KG1 (cell line): Measurements from ENCODE around the gene MT1B.
"Not testable (repeated sequence)": the region's sequence is repeated elsewhere in the genome, so short reads cannot be mapped to it uniquely, and the experiment has no call there.

ENCODE experiments used
- DNase-seq: peaks from one replicate; lab custom pipeline; 2025; lab: John Stamatoyannopoulos, UW

Gene MT1B

DNA sequence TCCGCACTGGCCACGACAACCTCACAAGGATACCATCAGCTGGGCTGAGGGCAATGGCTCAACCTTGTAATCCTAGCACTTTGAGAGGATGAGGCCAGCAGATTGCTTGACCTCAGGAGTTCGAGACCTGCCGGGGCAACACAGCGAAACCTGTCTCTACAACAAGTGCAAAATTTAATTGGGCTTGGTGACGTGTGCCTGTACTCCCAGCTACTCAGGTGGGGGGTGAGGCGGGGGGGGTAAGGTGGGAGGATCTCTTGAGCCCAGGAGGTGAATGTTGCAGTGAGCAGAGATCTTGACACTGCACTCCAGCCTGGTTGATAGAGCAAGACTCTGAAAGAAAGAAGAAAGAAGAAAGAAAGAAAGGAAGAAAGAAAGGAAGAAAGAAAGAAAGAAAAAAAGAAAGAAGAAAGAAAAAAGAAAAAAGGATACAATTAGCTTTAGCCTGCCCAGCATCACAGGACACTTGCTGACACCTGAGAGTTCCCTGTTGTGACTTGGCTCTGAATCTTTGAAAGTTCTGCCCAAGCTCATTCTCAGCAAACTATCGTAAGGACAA is 31.3 kb upstream of the MT1B start:
- no peak for DNase-seq

DNA sequence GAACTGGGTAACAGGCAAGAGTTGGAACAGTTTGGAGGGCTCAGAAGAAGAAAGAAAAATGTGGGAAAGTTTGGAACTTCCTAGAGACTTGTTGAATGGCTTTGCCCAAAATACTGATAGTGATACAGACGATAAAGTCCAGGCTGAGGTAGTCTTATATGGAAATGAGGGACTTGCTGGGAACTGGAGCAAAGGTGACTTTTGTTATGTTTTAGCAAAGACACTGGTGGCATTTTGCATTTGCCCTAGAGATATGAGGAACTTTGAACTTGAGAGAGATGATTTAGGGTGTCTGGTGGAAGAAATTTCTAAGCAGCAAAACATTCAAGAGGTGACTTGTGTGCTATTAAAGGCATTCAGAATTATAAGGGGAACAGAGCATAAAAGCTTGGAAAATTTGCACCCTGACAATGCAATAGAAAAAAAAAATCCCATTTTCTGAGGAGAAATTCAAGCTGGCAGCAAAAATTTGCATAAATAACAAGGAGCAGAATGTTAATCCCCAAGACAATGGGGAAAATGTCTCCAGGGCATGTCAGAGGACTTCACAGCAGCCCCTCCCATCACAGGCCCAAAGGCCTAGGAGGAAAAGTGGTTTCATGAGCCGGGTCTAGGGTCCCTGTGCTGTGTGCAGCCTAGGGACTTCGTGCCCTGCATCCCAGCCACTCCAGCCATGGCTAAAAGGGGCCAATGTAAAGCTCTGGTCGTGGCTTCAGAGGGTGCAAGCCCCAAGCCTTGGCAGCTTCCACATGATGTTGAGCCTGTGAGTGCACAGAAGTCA is 29.8 kb upstream of the MT1B start:
- DNase-seq: not testable (repeated sequence)

DNA sequence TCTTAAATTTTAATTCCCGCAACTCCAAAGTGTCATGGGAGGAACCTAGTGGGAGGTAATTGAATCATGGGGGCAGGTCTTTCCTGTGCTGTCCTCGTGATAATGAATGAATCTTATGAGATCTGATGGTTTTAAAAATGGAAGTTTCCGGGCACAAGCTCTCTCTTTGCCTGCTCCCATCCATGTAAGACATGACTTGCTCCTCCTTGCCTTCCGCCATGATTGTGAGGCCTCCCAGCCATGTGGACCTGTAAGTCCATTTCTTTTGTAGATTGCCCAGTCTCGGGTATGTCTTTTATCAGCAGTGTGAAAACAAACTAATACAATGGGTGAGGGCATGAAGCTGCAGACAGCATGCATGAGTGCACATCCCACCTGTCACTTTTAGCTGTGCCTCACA is 28.5 kb upstream of the MT1B start:
- not testable (repeated sequence) for DNase-seq

DNA sequence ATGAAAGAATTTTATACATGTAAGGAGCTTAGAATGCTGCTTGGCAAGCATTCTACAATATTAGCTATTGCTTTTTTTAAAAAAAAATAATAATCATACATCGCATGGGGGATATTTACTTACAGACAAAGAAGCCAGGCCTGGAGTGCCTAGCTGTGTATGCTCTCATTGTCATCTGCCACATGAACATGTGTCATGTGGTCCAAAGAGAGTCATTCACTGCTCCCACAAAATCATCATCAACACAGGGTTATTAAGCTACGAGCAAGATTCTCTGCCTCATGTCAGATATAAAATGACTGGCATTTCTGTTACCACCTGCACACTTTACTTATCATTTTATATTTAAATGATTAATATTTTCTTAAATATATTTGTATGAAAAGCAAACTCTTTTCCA is 28.0 kb upstream of the MT1B start:
- DNase-seq: no peak

DNA sequence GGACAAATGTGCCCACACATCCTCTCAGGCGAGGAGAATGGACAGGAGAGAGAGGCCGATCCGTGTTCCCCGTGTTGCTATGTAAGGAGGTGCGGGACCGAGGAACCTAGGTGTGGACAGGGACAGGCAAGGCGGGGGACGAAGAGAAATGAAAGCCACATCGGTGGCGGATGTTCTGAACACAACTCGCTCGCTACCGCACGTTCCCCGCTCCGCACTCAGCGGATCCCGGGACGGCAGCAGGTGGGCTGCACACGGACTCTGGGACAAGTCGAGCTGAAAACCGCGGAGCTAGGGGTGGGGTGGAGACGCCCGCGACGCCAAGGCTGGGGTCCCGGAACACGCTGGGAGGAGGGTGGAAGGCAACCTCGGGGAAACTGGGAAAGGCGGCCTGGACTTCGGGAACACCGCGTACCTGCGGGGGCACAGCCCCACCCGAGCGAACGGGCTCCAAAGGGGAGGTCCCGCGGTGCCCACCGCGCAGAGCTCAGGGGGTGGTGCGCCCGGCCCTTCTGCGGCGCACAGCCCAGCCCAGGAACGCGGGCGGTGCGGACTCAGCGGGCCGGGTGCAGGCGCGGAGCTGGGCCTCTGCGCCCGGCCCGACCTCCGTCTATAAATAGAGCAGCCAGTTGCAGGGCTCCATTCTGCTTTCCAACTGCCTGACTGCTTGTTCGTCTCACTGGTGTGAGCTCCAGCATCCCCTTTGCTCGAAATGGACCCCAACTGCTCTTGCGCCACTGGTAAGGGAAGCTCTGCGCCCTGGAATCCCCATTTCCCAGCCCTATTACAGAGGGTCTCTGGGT is 26.3 kb upstream of the MT1B start, which contains the start of gene MT1E:
Gene MT1E (plus strand): TSS at position 642 of the 803 bp plus-strand sequence. CDS start 71 bp downstream, at position 713.
- DNase-seq: no peak

DNA sequence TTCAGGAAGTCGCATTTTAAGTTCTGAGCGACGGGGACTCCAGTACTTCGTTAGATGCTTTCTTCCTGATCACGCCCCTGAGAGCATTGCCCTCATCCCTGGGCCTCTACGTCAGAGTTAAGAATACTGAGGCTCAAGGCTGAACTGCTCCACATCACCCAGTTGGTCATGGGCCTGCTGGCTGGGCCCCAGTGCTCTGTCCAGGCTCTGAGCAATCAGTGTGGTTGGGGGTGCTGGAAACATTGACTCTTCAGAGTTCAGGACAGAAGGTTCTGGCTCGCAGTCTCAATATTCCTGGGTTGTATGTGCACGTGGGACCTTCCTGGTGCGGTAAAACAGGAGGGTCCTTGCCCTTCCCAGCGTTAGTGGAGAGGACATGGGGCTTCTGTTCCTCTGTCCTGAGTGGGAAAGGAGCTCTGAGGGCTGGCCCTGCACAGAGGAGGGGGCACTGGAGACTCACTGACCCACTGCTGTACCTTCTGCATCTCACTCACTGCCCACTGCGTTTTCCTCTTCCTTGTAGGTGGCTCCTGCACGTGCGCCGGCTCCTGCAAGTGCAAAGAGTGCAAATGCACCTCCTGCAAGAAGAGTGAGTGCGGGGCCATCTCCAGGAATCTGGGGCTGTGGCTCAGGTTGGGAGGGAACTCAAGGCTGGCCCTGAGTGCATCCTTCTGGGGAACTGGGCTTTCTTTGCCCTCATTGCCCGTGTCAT is 25.6 kb upstream of the MT1B start:
- no peak for DNase-seq

DNA sequence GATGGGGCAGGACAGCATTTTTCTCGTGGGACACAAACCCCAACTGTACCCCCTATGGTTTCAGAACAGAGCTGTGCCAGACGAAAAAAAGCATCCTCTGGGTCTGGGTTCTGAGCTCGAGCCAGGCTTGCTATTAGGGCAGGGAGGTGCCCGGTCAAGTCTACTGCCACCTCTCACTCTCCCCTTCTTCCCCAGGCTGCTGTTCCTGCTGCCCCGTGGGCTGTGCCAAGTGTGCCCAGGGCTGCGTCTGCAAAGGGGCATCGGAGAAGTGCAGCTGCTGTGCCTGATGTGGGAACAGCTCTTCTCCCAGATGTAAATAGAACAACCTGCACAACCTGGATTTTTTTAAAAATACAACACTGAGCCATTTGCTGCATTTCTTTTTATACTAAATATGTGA is 25.0 kb upstream of the MT1B start:
- no peak for DNase-seq

DNA sequence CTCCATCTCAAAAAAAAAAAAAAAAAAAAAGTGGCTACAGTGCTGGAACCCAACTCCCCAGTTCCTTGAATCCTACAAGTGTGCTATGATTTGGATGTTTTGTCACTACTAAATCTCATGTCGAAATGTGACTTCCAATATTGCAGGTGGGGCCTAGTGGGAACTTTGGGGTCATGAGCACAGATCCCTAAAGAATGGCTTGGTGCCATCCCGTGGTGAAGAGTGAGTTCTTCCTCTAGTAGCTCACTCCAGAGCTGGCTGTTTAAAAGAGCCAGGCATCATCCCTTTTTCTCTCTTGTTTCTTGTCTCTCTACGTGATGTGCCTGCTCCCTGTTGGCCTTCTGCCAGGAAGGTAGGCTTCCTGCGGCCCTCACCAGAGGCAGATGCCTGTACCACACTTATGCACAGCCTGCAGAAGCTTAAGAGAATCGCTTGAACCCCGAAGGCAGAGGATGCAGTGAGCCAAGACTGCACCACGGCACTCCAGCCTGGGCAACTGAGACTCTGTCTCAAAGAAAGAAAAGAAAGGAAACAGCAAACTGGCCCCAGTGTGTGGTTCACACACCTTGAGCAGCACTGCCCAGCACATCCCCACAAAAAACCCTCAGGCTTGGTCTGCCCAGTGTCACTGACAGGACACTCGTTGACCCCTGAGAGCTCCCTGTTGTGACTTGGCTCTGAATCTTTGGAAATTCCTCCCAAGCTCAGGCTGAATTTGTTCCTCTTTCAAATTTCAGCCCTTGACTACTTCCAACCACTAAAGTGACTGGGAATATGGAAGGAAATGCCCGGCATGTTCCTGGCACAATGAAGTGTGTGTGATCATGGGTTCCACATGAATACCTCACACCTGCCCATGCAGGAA is 23.0 kb upstream of the MT1B start:
- DNase-seq: no peak

DNA sequence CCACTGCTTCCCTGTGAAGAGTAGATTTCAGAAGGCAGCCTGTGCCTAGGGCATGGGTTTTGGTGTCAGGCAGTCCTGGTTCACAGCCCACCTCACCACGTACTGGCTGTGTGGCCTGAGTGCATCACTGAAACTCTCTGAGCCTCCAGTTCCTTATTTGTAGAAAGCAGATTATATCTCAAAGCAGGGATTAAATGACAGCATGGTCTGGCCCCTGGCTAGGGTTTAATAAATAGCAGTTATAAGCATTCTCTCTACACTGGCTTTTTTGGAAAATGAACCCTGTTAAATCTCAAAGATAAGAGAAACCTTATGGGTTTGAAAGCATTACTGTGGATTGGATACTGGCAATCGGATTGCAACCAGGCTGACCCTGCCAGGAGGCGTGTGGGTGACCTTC is 22.2 kb upstream of the MT1B start:
- DNase-seq: no peak

DNA sequence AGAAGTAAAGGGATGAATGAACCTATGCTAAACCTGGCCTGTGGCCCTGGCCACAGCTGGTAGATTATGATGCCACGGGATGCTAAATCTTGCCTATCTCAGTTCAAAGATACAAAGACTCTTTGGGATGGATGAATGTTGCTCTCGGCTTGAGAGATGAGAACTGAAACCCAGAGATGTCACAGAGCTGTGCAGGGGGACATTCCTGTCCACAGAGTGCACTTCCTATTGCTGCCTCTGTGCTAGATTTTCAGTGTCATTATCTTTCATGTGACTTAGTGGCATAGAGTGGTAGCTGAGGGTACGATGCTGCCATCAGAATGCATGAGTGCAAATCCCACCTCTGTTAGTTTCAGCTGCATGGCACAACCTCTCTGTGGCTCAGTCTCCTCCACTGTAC is 21.6 kb upstream of the MT1B start:
- no peak for DNase-seq

DNA sequence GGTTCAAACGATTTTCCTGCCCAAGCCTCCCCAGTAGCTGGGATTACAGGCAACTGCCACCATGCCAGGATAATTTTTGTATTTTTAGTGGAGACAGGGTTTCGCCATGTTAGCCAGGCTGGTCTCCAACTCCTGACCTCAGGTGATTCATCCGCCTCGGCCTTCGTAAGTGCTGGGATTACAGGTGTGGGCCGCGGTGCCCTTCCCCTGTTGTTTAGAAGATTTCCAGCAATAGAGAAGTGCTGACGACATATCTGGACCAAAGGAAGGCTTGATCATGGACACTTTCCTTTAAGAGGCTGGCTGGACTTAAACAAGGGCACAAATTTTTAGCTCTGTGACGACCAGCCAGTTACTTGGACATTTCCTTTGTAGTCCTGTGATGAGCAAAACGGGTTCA is 20.5 kb upstream of the MT1B start:
- no peak for DNase-seq

DNA sequence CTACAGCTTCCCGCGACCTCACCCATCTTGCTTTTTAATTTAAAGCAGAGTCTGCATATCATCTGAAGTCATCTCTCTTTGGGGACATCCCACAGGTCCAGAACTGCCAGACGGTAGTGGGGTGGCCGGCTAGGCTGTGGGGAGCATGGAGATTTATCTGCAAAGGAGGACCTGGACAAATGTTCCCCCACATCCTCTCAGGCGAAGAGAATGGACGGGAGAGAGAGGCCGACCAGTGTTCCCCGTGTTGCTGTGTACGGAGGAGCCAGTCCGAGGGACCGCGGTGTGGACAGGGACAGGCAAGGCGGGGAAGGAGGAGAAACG is 19.9 kb upstream of the MT1B start:
- no peak for DNase-seq

DNA sequence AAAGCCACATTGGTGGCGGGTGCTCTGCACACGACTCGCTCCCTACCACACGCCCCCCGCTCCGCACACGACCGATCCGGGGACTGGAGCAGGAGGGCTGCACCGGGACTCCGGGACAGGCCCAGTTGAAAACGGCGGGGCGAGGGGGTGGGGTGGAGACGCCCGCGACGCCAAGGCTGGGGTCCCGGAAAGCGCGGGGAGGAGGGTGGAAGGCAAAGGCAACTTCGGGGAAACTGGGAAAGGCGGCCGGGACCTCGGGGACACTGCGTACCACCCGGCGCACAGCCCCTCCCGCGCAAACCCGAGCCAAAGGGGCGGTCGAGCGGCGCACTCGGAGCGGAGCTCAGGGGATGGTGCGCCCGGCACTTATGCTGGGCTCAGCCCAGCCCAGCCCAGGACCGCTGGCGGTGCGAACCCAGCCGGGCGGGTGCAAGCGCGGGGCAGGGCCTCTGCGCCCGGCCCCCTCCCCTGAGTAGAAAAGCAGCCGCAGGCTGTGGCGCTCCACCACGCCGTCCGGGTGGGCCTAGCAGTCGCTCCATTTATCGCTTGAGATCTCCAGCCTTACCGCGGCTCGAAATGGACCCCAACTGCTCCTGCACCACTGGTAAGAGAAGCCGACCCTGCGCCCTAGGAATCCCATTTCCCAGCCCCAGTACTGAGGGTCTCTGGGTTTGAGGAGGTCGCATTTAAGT is 19.4 kb upstream of the MT1B start, which contains the start of gene MT1M:
Gene MT1M (plus strand): TSS at position 504 of the 692 bp plus-strand sequence. CDS start 73 bp downstream, at position 577.
- DNase-seq: no peak

DNA sequence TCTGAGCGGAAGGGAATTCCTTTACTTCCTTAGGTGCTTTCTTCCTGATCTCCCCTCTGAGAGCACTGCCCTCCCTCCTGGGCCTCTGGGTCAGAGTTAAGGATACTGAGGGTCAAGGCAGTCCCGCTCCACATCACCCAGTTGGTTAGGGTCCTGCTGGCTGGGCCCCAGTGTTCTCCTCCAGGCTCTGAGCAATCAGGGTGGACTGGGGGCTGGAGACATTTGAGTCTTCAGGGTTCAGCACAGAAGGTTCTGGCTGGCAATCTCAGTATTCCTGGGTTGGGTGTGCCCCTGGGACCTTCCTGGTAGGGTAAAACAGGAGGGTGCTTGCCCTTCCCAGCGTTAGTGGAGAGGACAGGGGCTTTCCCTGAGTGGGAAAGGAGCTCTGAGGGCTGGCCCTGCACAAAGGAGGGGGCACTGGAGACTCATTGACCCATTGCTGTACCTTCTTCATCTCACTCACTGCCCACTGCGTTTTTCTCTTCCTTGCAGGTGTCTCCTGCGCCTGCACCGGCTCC is 18.8 kb upstream of the MT1B start:
- DNase-seq: no peak

DNA sequence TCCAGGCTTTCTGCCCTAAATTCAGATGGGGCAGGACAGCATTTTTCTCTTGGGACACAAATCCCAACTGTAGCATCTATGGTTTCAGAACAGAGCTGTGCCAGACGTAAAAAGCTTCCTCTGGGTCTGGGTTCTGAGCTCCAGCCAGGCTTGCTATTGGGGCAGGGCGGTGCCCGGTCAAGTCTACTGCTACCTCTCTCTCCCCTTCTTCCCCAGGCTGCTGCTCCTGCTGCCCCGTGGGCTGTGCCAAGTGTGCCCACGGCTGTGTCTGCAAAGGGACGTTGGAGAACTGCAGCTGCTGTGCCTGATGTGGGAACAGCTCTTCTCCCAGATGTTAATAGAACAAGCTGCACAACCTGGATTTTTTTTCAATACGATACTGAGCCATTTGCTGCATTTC is 18.2 kb upstream of the MT1B start:
- no peak for DNase-seq

DNA sequence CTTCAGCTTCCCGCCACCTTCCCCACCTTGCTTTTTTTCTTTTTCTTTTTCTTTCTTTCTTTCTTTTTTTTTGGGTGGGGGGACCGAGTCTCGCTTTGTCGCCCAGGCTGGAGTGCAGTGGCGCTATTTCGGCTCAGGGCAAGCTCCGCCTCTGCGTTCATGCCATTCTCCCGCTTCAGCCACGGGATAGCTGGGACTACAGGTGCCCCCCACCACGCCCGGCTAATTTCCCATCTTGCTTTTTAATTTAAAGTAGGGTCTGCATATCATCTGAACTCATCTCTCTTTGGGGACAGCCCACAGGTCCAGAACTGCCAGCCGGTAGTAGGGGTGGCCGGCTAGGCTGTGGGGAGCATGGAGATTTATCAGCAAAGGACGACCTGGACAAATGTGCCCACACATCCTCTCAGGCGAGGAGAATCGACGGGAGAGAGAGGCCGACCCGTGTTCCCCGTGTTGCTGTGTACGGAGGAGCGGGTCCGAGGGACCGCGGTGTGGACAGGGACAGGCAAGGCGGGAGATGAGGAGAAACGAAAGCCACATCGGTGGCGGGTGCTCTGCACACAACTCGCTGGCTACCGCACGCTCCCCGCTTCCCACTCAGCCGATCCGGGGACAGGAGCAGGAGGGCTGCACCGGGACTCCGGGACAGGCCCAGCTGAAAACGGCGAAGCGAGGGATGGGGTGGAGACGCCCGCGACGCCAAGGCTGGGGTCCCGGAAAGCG is 16.8 kb upstream of the MT1B start:
- DNase-seq: no peak

DNA sequence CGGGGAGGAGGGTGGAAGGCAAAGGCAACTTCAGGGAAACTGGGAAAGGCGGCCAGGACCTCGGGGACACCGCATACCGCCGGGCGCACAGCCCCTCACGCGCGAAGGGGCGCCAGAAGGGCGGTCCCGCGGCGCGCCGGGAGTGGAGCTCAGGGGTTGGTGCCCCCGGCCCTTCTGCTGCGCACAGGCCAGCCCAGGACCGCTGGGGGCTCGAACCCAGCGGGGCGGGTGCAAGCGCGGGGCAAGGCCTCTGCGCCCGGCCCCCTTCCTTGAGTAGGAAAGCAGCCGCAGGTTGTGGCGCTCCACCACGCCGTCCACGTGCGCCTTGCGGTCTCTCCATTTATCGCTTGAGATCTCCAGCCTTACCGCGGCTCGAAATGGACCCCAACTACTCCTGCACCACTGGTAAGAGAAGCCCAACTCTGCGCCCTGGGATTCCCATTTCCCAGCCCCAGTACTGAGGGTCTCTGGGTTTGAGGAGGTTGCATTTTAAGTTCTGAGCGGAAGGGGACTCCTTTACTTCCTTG is 16.2 kb upstream of the MT1B start:
- no peak for DNase-seq

DNA sequence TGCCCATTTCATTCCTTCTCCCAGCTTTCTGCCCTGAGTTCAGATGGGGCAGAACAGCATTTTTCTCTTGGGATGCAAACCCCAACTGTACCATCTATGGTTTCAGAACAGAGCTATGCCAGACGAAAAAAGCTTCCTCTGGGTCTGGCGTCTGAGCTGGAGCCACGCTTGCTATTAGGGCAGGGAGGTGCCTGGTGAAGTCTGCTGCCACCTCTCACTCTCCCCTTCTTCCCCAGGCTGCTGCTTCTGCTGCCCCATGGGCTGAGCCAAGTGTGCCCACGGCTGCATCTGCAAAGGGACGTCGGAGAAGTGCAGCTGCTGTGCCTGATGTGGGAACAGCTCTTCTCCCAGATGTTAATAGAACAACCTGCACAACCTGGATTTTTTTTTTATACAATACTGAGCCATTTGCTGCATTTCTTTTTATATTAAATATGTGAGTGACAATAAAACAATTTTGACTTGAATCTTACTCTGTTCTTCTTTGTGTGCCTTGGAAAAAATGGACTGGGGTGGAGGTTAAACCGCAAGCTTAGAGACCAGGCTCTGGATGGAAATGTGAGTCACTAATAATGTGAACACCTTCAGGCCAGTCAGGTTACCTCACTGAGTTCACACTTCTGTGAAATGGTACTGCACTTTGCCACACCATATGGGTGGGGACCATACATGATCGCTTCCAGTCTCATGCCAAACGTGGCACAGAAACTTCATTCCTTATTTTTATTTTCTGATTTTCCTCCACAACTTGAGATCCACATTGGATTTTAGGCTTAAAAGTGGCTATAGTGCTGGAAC is 14.9 kb upstream of the MT1B start:
- DNase-seq: no peak
